Upper lobe of left lung (tissue), 4 donors: Measurements from ENCODE around the gene LXN.

Source experiments
- CTCF ChIP-seq, 6 experiments: fragments of 450-650 bp in 4 of 6; fragments of 200-600 bp in 2 of 6; sonication (generic) in 2 of 6; IDR thresholded peaks; one replicate each; pipeline ENCODE4 v1.5.1; 2016 to 2019; ENCODE audit warnings: antibody characterized with exemption in 6 of 6
- EP300 ChIP-seq, 4 donors: sonication (generic); formaldehyde crosslinking; IDR thresholded peaks; one replicate each; pipeline ENCODE4 v1.5.1; 2017; ENCODE audit warnings: antibody characterized with exemption in 4 of 4, control low read depth in 2 of 4
- POLR2A ChIP-seq, 4 donors: fragments of 450-650 bp; IDR thresholded peaks; one replicate each; pipeline ENCODE4 v1.5.1; 2016 to 2017; ENCODE audit warnings: antibody characterized with exemption in 4 of 4, mild to moderate bottlenecking in 2 of 4
- POLR2AphosphoS5 ChIP-seq, 2 donors: sonication (generic); formaldehyde crosslinking; IDR thresholded peaks; one replicate each; pipeline ENCODE4 v1.5.1; 2017; ENCODE audit warnings: antibody characterized with exemption in 2 of 2

- TF ChIP-seq POLR2A (IDR thresholded peaks at IDR 0.05) (no peak), CTCF (IDR thresholded peaks at IDR 0.05) (no peak), EP300 (IDR thresholded peaks at IDR 0.05) (no peak), POLR2AphosphoS5 (IDR thresholded peaks at IDR 0.05) (no peak)
Measured at GRCh38 chr3:158696618-158697017, 24.2 kb upstream of the LXN start.
